Heart left ventricle (tissue), 13 donors: ENCODE data around the gene SLC10A4.

Experiments
- POLR2A ChIP-seq, 2 donors: fragments of 450-650 bp; IDR thresholded peaks; one replicate each; pipeline ENCODE4 v1.6.1; 2017; ENCODE audit warnings: antibody characterized with exemption in 2 of 2, mild to moderate bottlenecking in 2 of 2, moderate library complexity in 2 of 2
- TF ChIP-seq, protein P1 (sequence below), 12 donors: fragments of 200-600 bp; sonication (generic) in 4 of 12; IDR thresholded peaks; one replicate each; pipeline versions ENCODE4 v1.5.0 to v1.8.0; 2018 to 2022; ENCODE audit warnings: antibody characterized with exemption in 12 of 12, mild to moderate bottlenecking in 5 of 12
- donor health status: ischemic (EF 13 %, LVEDD 7.1; RV severe dilation, severe dysfunction).
- donor health status: DM: no; HTN: yes; CAD: no.
- donor health status: DM: no; HTN: no; CAD: no.
- donor health status: ischemic (EF 25% LVEDD 6.9; RV normal size, moderate dysfunction).
- donor health status: ischemic (EF 25% LVEDD 5.7; RV mildly dilated, moderate dysfunction).
- donor health status: ischemic (EF 35%, LVEDD 5.7; RV mildly dilated, moderate dysfunction).
- donor health status: nonischemic (EF 11% LVEDD 7.7; RV severe dilation, severe dysfunction).
- donor health status: DM: yes; HTN: yes; CAD: no.
- donor health status: PGD.
- donor health status: ischemic (EF 29% LVEDD 5.4; RV normal size, mild dysfunction).
- donor health status: nonischemic (EF 23%, LVEDD 6.1; RV moderate dilation, normal function).

DNA sequence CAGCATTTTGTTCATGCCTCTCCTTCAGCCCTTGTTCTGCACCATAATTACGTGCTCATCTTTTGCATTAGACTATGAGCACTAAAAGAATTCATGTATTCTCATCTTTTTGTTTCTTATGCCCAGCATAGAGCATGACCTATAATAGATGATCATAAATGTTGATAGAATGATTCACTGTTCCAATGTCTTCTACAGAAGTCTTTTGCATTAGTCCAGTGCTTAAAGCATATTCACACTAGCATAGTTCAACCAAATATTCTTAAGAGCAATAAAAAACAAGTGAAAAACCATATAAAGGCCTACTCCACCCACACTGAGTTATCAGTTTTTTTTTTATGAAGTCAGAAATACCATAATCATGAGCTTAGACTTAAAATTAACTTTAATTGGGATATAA is 36.5 kb upstream of the SLC10A4 start:
- no peak for TF ChIP-seq POLR2A (IDR thresholded peaks at IDR 0.05)
- TF ChIP-seq, protein P1, sequence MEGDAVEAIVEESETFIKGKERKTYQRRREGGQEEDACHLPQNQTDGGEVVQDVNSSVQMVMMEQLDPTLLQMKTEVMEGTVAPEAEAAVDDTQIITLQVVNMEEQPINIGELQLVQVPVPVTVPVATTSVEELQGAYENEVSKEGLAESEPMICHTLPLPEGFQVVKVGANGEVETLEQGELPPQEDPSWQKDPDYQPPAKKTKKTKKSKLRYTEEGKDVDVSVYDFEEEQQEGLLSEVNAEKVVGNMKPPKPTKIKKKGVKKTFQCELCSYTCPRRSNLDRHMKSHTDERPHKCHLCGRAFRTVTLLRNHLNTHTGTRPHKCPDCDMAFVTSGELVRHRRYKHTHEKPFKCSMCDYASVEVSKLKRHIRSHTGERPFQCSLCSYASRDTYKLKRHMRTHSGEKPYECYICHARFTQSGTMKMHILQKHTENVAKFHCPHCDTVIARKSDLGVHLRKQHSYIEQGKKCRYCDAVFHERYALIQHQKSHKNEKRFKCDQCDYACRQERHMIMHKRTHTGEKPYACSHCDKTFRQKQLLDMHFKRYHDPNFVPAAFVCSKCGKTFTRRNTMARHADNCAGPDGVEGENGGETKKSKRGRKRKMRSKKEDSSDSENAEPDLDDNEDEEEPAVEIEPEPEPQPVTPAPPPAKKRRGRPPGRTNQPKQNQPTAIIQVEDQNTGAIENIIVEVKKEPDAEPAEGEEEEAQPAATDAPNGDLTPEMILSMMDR (IDR thresholded peaks at IDR 0.05), result no peak
